Dermis lymphatic vessel endothelial cell (primary cell): ENCODE results near the gene SLC45A2. TPM values are rescaled to one million over a fixed set of nuclear protein-coding genes. Genes with fewer than 3 reads are reported as not detected.

Experiments used
- total RNA-seq: library from RNA; depleted of rRNA; stranded (reverse); fragments of >200 nt; gene quantifications from 2 replicates; pipeline ENCODE4 v1.2.1, GENCODE V29; 2014

SLC45A2 gene, protein sequence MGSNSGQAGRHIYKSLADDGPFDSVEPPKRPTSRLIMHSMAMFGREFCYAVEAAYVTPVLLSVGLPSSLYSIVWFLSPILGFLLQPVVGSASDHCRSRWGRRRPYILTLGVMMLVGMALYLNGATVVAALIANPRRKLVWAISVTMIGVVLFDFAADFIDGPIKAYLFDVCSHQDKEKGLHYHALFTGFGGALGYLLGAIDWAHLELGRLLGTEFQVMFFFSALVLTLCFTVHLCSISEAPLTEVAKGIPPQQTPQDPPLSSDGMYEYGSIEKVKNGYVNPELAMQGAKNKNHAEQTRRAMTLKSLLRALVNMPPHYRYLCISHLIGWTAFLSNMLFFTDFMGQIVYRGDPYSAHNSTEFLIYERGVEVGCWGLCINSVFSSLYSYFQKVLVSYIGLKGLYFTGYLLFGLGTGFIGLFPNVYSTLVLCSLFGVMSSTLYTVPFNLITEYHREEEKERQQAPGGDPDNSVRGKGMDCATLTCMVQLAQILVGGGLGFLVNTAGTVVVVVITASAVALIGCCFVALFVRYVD
- total RNA-seq = 0.11 TPM in 1 of 2 replicates, not detected in the other

DNA sequence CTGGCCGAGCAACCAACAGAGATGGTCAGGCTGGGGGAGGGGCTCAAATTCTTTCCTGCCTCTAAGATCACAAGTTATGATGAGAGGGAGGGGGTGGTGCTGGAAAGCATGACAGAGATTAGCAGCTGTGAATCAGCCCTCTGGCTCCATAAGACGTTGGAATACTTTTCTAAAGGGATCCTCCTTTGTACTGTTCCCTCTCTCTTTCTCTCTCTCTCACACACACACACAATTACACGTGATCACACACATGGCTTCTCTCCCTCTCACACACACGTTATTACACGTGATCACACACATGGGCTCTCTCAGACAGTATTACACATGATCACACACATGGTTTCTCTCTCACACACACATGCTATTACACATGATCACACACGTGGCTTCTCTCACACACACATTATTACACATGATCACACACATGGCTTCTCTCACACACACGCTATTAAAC lies at the start of gene SLC45A2:
SLC45A2 (minus strand) TSS at position 23 of the 454 bp plus-strand sequence. CDS start 110 bp downstream, outside the sequence.

DNA sequence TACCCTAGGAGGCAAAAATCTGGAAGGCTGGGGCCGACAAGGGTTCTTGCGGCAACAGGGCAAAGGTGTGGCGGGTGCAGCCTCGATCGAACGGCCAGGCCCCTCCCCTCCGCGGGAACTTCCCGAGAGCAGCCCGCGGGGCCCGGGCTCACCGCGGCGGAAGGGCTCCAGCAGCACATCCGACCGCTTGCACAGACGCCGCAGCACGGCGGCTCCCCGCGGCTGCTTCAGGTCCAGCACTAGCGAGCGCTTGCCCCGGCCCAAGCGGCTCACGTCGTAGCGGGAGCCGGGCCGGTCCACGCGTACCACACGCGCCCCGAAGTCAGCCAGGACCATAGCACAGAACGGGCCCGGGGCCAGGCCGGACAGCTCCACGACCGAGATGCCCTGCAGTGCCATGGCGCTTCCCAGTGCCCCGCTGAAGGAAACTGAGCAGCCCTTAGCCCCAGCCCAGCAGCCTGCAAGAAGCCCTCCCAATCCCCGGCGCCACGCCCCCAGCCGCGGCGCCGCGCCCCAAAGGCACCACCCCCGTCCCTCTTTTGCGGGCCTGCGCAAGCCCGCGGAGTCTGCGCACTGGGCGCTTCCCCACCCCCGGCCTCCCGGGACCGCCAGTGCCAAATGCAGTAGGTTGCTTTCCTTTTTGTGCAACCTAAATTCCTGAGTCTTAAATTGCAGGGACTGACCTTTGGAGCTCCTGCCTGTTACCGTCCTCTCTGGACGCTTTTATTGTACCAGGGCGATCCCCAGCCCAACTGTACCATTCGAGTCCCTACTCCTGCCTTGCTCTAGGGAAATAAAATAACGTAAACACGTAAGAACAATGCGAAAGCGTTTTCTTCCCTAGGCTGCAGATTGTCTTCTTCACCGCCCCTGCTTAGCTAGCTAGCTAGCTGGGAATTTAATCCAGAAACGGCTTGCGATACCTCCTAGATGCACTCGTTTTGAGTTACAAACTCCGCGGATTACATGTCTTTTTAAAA lies 23.4 kb upstream of the SLC45A2 start, which contains the start of gene AMACR:
AMACR (minus strand) TSS at position 430 of the 980 bp plus-strand sequence; CDS start at position 399, 31 bp downstream.

DNA sequence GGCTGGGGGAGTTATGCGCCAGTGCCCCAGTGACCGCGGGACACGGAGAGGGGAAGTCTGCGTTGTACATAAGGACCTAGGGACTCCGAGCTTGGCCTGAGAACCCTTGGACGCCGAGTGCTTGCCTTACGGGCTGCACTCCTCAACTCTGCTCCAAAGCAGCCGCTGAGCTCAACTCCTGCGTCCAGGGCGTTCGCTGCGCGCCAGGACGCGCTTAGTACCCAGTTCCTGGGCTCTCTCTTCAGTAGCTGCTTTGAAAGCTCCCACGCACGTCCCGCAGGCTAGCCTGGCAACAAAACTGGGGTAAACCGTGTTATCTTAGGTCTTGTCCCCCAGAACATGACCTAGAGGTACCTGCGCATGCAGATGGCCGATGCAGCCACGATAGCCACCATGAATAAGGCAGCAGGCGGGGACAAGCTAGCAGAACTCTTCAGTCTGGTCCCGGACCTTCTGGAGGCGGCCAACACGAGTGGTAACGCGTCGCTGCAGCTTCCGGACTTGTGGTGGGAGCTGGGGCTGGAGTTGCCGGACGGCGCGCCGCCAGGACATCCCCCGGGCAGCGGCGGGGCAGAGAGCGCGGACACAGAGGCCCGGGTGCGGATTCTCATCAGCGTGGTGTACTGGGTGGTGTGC lies 48.0 kb downstream of the SLC45A2 start, which contains the start of gene RXFP3:
RXFP3 (plus strand) TSS at position 6 of the 636 bp plus-strand sequence; CDS start at position 361, 355 bp downstream.

Other genes starting within 250 kb of the SLC45A2 start
- 2.2 and 2.4 TPM in 2 replicates for gene ADAMTS12, start 92.7 kb downstream of the SLC45A2 start, total RNA-seq
- not detected in 2 replicates for gene RXFP3, start 48.3 kb downstream of the SLC45A2 start, total RNA-seq
- 9.4 and 13.4 TPM in 2 replicates for gene AMACR, start 23.4 kb upstream of the SLC45A2 start, total RNA-seq
- 1.1 and 1.4 TPM in 2 replicates for gene C1QTNF3, start 58.5 kb upstream of the SLC45A2 start, total RNA-seq